Mesendoderm (in vitro differentiated cells): ENCODE results near the gene OPCML.

Experiments
- DNase-seq: peaks from one replicate; pipeline ENCODE4 v3.0.0; 2013
- H2AK5ac ChIP-seq: 2 replicates; pipeline ENCODE4 v1.6.1; 2013; ENCODE audit warnings: low read length, inconsistent platforms
- H2BK120ac ChIP-seq: 2 replicates; pipeline ENCODE4 v1.6.1; 2013; ENCODE audit warnings: low read depth, mild to moderate bottlenecking, low read length, moderate library complexity, mixed read lengths
- H2BK15ac ChIP-seq: replicated peaks from 2 replicates; pipeline ENCODE4 v1.6.1; 2013; ENCODE audit warnings: low read depth, mild to moderate bottlenecking, moderate library complexity
- H2BK5ac ChIP-seq: 2 replicates; pipeline ENCODE4 v1.6.1; 2013; ENCODE audit warnings: low read length, inconsistent platforms
- H3K18ac ChIP-seq: 2 replicates; pipeline ENCODE4 v1.6.1; 2013; ENCODE audit warnings: mild to moderate bottlenecking, low read length, mixed read lengths
- H3K23ac ChIP-seq: one replicate; pipeline ENCODE4 v1.6.1; 2013; ENCODE audit warnings: low read length
- H3K27ac ChIP-seq: 2 replicates; pipeline ENCODE4 v1.5.1; 2013; ENCODE audit warnings: low read depth, mild to moderate bottlenecking, inconsistent platforms, low read length, moderate library complexity
- H3K27me3 ChIP-seq: 2 replicates; pipeline ENCODE4 v1.6.1; 2013; ENCODE audit warnings: low read length, control low read depth, mild to moderate bottlenecking, inconsistent platforms; ENCODE audit not compliant: insufficient read depth, poor library complexity
- H3K36me3 ChIP-seq: 2 replicates; pipeline ENCODE4 v1.6.1; 2013; ENCODE audit warnings: low read length, inconsistent platforms; ENCODE audit not compliant: control insufficient read depth, insufficient read depth
- H3K4ac ChIP-seq: one replicate; pipeline ENCODE4 v1.6.1; 2013; ENCODE audit warnings: low read depth, mild to moderate bottlenecking, low read length, moderate library complexity
- H3K4me1 ChIP-seq: 2 replicates; pipeline ENCODE4 v1.6.1; 2013; ENCODE audit warnings: low read depth, low read length, inconsistent platforms; ENCODE audit not compliant: control insufficient read depth
- H3K4me2 ChIP-seq: 2 replicates; pipeline ENCODE4 v1.6.1; 2013; ENCODE audit warnings: low read length
- H3K4me3 ChIP-seq: 2 replicates; pipeline ENCODE4 v1.5.1; 2013; ENCODE audit warnings: mild to moderate bottlenecking, low read length
- H3K56ac ChIP-seq: one replicate; pipeline ENCODE4 v1.6.1; 2013; ENCODE audit warnings: low read length
- H3K79me1 ChIP-seq: 2 replicates; pipeline ENCODE4 v1.6.1; 2013; ENCODE audit warnings: low read length, inconsistent platforms
- H3K79me2 ChIP-seq: 2 replicates; pipeline ENCODE4 v1.6.1; 2013; ENCODE audit warnings: mild to moderate bottlenecking, low read length; ENCODE audit not compliant: control insufficient read depth, insufficient read depth
- H3K9ac ChIP-seq: 2 replicates; pipeline ENCODE4 v1.6.1; 2013; ENCODE audit warnings: low read length, inconsistent platforms
- H4K5ac ChIP-seq: one replicate; pipeline ENCODE4 v1.6.1; 2013; ENCODE audit warnings: low read length
- H4K8ac ChIP-seq: one replicate; pipeline ENCODE4 v1.6.1; 2013; ENCODE audit warnings: low read depth, mild to moderate bottlenecking, control low read depth, low read length, moderate library complexity
- WGBS: extraction: QIAGEN DNeasy Blood & Tissue Kit; methylation state at CpG from one replicate; pipeline ENCODE4 v1.1.7; 2013; ENCODE audit warnings: low lambda C conversion rate, missing lambda C conversion rate; ENCODE audit not compliant: insufficient coverage; ENCODE audit errors: extremely low coverage; 5-methylcytosine and 5-hydroxymethylcytosine counted together

Gene OPCML

GRCh38 chr11:133325711-133326110 is 206.6 kb downstream of the OPCML start:
- Histone ChIP-seq H3K56ac (no peak overlapping the region), H2AK5ac (no peak overlapping the region), H3K36me3 (no peaks in the 10 kb centered on the region), H3K9ac (no peak overlapping the region), H3K79me2 (no peaks in the 10 kb centered on the region), H3K18ac (no peak overlapping the region), H2BK5ac (no peak overlapping the region), H2BK15ac (no peak overlapping the region), H3K4me3 (no peak overlapping the region), H3K4ac (no peak overlapping the region), H3K4me2 (no peak overlapping the region), H3K4me1 (no peaks in the 10 kb centered on the region), H3K27me3 (no peaks in the 10 kb centered on the region), H3K79me1 (no peaks in the 10 kb centered on the region), H4K8ac (no peak overlapping the region), H2BK120ac (no peak overlapping the region), H3K23ac (no peak overlapping the region), H4K5ac (no peak overlapping the region), H3K27ac (no peak overlapping the region)
- WGBS = no CpG with 5 or more reads among the region's 3 CpGs
- no peak for DNase-seq

- H3K36me3 ChIP-seq = no peaks in the 10 kb centered on the region
- H3K56ac ChIP-seq = no peak overlapping the region
- no peaks in the 10 kb centered on the region for H3K79me2 ChIP-seq
- H3K27ac ChIP-seq = no peak overlapping the region
- no peak overlapping the region for H3K9ac ChIP-seq
- no peak overlapping the region for H3K18ac ChIP-seq
- no peak overlapping the region for H3K4me2 ChIP-seq
- no peak overlapping the region for H4K8ac ChIP-seq
- no peak overlapping the region for H4K5ac ChIP-seq
- no peaks in the 10 kb centered on the region for H3K27me3 ChIP-seq
- H3K23ac ChIP-seq = no peak overlapping the region
- no CpG with 5 or more reads among the region's 3 CpGs for WGBS
- H3K4me1 ChIP-seq = peaks cover 2% of the 10 kb centered on the region
- no peaks in the 10 kb centered on the region for H3K79me1 ChIP-seq
- no peak overlapping the region for H2BK15ac ChIP-seq
- peak; percentile 23 for DNase-seq
- H2BK120ac ChIP-seq = no peak overlapping the region
- no peak overlapping the region for H2BK5ac ChIP-seq
- no peak overlapping the region for H2AK5ac ChIP-seq
- no peak overlapping the region for H3K4ac ChIP-seq
- no peak overlapping the region for H3K4me3 ChIP-seq
Measured at GRCh38 chr11:133323354-133323753, 208.9 kb downstream of the OPCML start.

- H2AK5ac ChIP-seq = no peak overlapping the region
- H3K9ac ChIP-seq = no peak overlapping the region
- H2BK15ac ChIP-seq = no peak overlapping the region
- no CpG with 5 or more reads among the region's 5 CpGs for WGBS
- H3K18ac ChIP-seq = no peak overlapping the region
- peaks cover 3% of the 10 kb centered on the region for H3K4me1 ChIP-seq
- no peak overlapping the region for H3K56ac ChIP-seq
- H3K36me3 ChIP-seq = no peaks in the 10 kb centered on the region
- no peaks in the 10 kb centered on the region for H3K27me3 ChIP-seq
- no peak overlapping the region for H3K27ac ChIP-seq
- no peak overlapping the region for H3K4ac ChIP-seq
- no peak overlapping the region for H4K5ac ChIP-seq
- no peak overlapping the region for H2BK5ac ChIP-seq
- no peaks in the 10 kb centered on the region for H3K79me1 ChIP-seq
- no peaks in the 10 kb centered on the region for H3K79me2 ChIP-seq
- H3K4me2 ChIP-seq = no peak overlapping the region
- no peak overlapping the region for H2BK120ac ChIP-seq
- H3K23ac ChIP-seq = no peak overlapping the region
- H3K4me3 ChIP-seq = no peak overlapping the region
- peak; percentile 74 for DNase-seq
- no peak overlapping the region for H4K8ac ChIP-seq
Measured at GRCh38 chr11:133318221-133318620, 214.1 kb downstream of the OPCML start.

- H3K4me1 ChIP-seq = no peaks in the 10 kb centered on the region
- no peak overlapping the region for H3K27ac ChIP-seq
- H3K79me1 ChIP-seq = no peaks in the 10 kb centered on the region
- no peak overlapping the region for H2BK15ac ChIP-seq
- H3K9ac ChIP-seq = no peak overlapping the region
- no peak overlapping the region for H4K5ac ChIP-seq
- H3K56ac ChIP-seq = no peak overlapping the region
- no peaks in the 10 kb centered on the region for H3K27me3 ChIP-seq
- H3K79me2 ChIP-seq = no peaks in the 10 kb centered on the region
- H2AK5ac ChIP-seq = no peak overlapping the region
- WGBS = no CpG with 5 or more reads among the region's 1 CpG
- no peak overlapping the region for H2BK120ac ChIP-seq
- no peak overlapping the region for H3K4me2 ChIP-seq
- H3K18ac ChIP-seq = no peak overlapping the region
- no peak overlapping the region for H3K4ac ChIP-seq
- H3K36me3 ChIP-seq = no peaks in the 10 kb centered on the region
- no peak overlapping the region for H4K8ac ChIP-seq
- no peak for DNase-seq
- H3K23ac ChIP-seq = no peak overlapping the region
- H3K4me3 ChIP-seq = no peak overlapping the region
- H2BK5ac ChIP-seq = no peak overlapping the region
Measured at GRCh38 chr11:133311230-133311629, 221.1 kb downstream of the OPCML start.

- H2BK15ac ChIP-seq = no peak overlapping the region
- no peak overlapping the region for H3K56ac ChIP-seq
- peak; percentile 40 for DNase-seq
- no peak overlapping the region for H3K18ac ChIP-seq
- no peaks in the 10 kb centered on the region for H3K79me2 ChIP-seq
- WGBS = no CpG with 5 or more reads among the region's 2 CpGs
- H2BK120ac ChIP-seq = no peak overlapping the region
- H3K36me3 ChIP-seq = no peaks in the 10 kb centered on the region
- no peaks in the 10 kb centered on the region for H3K4me1 ChIP-seq
- H3K27ac ChIP-seq = no peak overlapping the region
- H4K5ac ChIP-seq = no peak overlapping the region
- H2AK5ac ChIP-seq = no peak overlapping the region
- no peak overlapping the region for H4K8ac ChIP-seq
- H2BK5ac ChIP-seq = no peak overlapping the region
- H3K4me3 ChIP-seq = no peak overlapping the region
- no peak overlapping the region for H3K4me2 ChIP-seq
- no peaks in the 10 kb centered on the region for H3K27me3 ChIP-seq
- H3K79me1 ChIP-seq = no peaks in the 10 kb centered on the region
- H3K9ac ChIP-seq = no peak overlapping the region
- H3K23ac ChIP-seq = no peak overlapping the region
- H3K4ac ChIP-seq = no peak overlapping the region
Measured at GRCh38 chr11:133306019-133306418, 226.3 kb downstream of the OPCML start.

GRCh38 chr11:133305208-133305956 is 226.9 kb downstream of the OPCML start:
- no peaks in the 10 kb centered on the region for H3K79me2 ChIP-seq
- H4K8ac ChIP-seq = no peak overlapping the region
- H3K27me3 ChIP-seq = no peaks in the 10 kb centered on the region
- H2BK5ac ChIP-seq = no peak overlapping the region
- H3K27ac ChIP-seq = no peak overlapping the region
- H3K9ac ChIP-seq = no peak overlapping the region
- DNase-seq = no peak
- H3K4me2 ChIP-seq = no peak overlapping the region
- no peak overlapping the region for H3K56ac ChIP-seq
- H2BK15ac ChIP-seq = no peak overlapping the region
- H3K79me1 ChIP-seq = no peaks in the 10 kb centered on the region
- no peak overlapping the region for H3K4me3 ChIP-seq
- H3K23ac ChIP-seq = no peak overlapping the region
- H2AK5ac ChIP-seq = no peak overlapping the region
- no peak overlapping the region for H2BK120ac ChIP-seq
- H3K4ac ChIP-seq = no peak overlapping the region
- no peaks in the 10 kb centered on the region for H3K36me3 ChIP-seq
- H3K4me1 ChIP-seq = no peaks in the 10 kb centered on the region
- H3K18ac ChIP-seq = no peak overlapping the region
- no CpG with 5 or more reads among the region's 5 CpGs for WGBS
- no peak overlapping the region for H4K5ac ChIP-seq
